Epidermal melanocyte (primary cell): ENCODE results near the gene CHST9.
"Not testable (repeated sequence)": the region's sequence is repeated elsewhere in the genome, so short reads cannot be mapped to it uniquely, and the experiment has no call there.

ENCODE experiments used
- DNase-seq: peaks from one replicate; pipeline ENCODE4 v3.0.0; 2011; ENCODE audit warnings: low spot score; ENCODE audit not compliant: insufficient read length

The CHST9 gene

GRCh38 chr18:27185025-27185763 lies at the start of gene CHST9:
TSS of gene CHST9 (minus strand) at chr18:27185308. CDS start at chr18:27142809, 42,499 bp downstream.
- DNase-seq = no peak

DNA sequence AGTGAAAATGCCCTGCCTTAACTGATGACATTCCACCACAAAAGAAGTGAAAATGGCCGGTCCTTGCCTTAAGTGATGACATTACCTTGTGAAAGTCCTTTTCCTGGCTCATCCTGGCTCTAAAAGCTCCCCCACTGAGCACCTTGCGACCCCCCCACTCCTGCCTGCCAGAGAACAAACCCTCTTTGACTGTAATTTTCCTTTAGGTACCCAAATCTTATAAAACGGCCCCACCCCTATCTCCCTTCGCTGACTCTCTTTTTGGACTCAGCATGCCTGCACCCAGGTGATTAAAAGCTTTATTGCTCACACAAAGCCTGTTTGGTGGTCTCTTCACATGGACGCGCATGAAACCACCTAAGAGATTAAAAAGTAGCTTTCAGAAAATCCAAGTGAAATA lies 47.2 kb upstream of the CHST9 start:
- not testable (repeated sequence) for DNase-seq

GRCh38 chr18:27231671-27232070 lies 46.6 kb upstream of the CHST9 start:
- DNase-seq = not testable (repeated sequence)

GRCh38 chr18:27231221-27231620 lies 46.1 kb upstream of the CHST9 start:
- not testable (repeated sequence) for DNase-seq

- no peak for DNase-seq
Measured at GRCh38 chr18:27227721-27228120, 42.6 kb upstream of the CHST9 start.

GRCh38 chr18:27226556-27227075 lies 41.5 kb upstream of the CHST9 start:
- no peak for DNase-seq

DNA sequence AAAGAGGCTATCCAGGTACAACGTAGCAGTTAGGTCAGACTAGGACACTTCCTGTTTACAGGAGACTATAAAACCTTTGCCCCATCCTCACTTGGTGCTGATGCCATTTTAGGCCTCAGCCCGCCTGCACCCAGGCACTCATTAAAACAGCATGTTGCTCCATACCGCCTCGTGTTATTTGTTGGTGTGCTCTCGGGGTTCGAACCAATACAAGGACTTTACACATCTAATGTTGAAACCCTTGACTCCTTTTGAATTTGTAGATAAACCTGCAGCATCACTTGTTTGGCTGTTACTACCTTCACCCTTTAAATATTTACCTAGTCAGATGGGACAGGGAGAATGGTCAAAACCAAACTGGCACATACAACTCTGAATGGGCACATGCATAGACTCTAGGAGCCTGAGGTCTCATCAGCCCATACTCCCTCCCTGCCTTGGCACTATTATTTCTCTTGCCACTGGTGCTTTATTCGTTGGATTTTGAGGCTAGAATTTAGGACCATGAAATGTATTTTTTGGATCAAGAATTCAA lies 40.9 kb upstream of the CHST9 start:
- DNase-seq = no peak

- peak; percentile 34 for DNase-seq
Measured at GRCh38 chr18:27223526-27224291, 38.6 kb upstream of the CHST9 start.

DNA sequence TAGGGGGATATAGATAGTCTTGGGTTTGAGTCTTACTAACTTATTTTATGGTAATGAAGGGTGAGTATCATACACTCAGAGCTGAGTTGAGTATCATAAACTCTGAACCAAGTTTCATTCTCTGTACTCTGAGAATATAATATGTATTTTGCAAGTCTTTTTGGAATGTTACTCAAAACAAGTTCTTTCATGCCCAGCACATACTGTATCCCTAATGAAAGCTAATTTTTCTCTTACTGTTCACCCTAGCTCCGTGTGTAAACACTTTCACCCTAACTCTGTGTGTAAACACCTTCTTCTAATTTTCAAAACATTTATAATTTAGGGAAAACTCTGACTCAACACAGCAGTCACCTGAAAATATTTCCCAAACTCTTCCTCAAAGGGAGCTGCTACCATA lies 29.7 kb upstream of the CHST9 start:
- DNase-seq = no peak

GRCh38 chr18:27213123-27213717 lies 28.1 kb upstream of the CHST9 start:
- no peak for DNase-seq

DNA sequence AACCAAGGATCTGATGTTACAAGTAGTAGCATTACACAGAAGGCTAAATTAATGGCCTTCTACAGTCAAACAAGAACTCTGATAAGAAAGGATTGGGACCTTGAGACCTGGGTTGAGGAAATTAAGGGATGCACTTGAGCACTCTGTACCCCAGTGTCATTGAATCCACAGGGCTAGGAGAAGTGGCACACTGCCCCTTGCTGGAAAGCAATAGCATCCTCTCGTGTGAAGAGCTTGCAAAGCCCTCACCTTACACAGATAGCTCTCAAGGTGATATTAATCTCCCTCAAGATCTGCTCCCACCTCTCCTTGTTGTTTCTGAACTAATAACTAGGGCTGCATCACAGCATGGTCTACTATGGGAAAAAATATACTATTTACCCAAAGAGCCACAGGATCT lies 26.5 kb upstream of the CHST9 start:
- DNase-seq = no peak

- no peak for DNase-seq
Measured at GRCh38 chr18:27206411-27206810, 21.3 kb upstream of the CHST9 start.

DNA sequence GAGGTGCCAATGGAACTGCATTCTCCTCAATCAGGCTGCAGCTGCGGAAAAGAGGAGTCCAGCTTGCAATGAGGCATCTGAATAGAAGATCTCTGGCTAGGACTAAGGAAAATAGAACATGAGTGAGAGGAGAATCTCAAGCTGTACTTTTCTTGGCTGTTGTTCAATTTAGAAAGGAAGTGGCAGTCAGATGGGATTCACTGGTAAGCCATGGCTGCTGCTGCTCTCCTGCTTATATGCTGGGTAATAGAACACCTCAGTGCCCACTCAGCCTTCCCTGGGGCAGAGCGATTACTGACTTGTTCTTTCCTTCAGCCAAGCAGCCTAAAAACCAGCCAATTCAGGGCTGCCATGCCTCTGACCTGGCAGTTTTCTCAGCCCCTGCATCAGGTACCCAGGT lies 17.6 kb upstream of the CHST9 start:
- DNase-seq = no peak

GRCh38 chr18:27198036-27198435 lies 12.9 kb upstream of the CHST9 start:
- DNase-seq = no peak

- DNase-seq = no peak
Measured at GRCh38 chr18:27188309-27188708, 3.2 kb upstream of the CHST9 start.

- no peak for DNase-seq
Measured at GRCh38 chr18:27185897-27186296, 789 bp upstream of the CHST9 start.

DNA sequence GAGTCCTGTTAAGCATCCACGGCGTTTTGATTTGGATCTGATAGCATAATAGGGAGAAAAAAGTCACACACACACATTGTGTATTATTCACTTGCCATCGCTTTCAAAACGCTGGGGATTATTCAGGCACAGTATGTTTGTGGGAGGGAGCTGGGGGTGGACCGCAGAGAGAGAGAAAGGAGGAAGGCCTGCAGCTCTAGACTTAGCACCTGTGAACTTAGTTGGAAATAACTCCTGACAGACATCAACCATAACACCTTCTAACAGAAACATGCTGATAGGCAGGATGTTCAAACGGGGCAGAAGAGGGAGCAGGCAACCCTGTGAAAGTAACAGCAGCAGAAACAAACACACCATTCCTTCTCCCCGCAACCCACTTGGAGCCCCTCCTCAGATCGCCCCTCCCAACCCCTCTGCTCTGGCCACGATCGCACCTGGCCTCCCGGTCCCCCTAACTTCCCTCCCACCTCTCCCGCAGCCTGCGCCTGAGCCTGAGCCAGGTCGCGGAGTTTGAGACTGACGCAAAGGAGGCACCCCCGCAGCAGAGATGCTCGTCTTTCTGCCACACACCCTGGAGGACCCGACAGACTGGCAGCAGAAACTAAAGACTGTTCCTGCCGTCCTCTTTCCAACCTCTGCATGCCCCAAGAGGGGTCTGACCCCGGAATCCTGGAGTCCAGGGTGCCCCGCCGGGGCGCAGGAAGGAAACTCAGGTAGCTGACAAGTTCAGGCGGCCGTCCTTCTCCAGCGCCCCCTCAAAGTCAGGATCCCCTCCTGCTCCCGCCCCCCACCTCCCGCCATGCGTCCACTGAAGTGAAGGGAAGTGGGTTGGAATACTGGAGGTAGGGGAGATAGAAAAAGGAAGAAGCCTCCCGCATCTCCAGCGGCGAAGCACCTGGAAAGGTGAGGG lies 738 bp downstream of the CHST9 start:
- no peak for DNase-seq

DNA sequence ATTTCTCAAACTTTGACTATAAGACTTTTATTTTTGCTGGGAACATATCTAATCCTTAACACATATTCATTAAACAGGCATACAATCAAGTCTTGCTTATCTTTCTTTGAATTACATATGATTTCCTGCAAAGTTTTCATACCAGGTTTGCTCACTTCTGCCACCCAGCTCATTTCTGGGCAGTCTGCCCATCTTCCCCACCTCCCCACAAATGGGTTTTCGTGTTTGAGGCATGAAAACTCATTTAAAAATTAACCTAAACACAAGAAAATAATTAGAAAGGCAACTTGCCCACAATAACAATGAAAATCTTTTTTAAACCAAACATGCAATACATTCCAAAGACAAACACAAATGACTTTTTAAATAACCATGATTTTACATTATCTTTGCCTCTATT lies 3.4 kb downstream of the CHST9 start:
- DNase-seq = no peak

DNA sequence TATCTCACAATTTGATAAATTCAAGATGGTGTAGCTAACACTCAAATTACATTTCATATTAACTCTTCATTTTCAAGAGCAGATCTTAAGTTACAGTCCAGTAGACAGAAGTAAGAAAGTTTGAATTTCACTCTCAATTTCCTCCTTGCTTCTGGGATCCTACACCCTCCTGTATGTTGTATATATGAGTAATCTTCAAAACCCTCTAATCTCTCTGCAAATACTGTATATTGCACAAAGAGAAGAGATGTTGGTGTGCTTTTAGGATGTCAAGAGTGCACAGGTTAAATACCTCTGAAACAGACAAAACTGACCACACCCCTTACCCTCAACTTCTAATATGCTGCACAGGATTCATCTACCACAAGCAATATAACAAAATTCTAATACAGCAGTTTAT lies 6.7 kb downstream of the CHST9 start:
- no peak for DNase-seq

DNA sequence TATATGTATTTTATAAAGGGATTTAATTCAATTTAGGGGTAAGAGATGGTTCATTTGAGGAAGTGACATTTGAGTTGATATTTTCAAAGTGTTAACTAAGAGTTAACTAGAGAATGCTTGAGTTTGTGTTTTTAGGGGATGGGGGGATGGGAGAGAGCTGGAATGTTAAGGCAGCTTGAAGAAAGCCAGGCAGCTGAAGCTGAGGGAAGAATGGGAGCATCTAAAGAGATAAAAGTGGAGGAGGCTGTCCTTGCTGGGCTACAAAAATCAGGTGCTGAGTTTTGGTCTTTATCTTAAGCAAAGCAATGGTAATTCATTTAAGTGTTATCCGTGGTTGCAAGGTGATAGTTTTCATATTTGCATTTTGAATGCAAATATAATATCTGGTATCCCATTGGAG lies 9.2 kb downstream of the CHST9 start:
- DNase-seq = no peak

- DNase-seq = no peak
Measured at GRCh38 chr18:27175245-27175644, 9.9 kb downstream of the CHST9 start.
